GM12892 (cell line): ENCODE results near the gene SHROOM3.

Experiments used
- POLR2AphosphoS5 ChIP-seq: IDR thresholded peaks from 2 replicates; pipeline ENCODE4 v1.6.1; 2011; ENCODE audit warnings: low read depth, low read length, control low read depth
- TAF1 ChIP-seq: IDR thresholded peaks from 2 replicates; pipeline ENCODE4 v1.6.1; 2011; ENCODE audit warnings: low read depth, mild to moderate bottlenecking, control low read depth, low read length, borderline replicate concordance

DNA sequence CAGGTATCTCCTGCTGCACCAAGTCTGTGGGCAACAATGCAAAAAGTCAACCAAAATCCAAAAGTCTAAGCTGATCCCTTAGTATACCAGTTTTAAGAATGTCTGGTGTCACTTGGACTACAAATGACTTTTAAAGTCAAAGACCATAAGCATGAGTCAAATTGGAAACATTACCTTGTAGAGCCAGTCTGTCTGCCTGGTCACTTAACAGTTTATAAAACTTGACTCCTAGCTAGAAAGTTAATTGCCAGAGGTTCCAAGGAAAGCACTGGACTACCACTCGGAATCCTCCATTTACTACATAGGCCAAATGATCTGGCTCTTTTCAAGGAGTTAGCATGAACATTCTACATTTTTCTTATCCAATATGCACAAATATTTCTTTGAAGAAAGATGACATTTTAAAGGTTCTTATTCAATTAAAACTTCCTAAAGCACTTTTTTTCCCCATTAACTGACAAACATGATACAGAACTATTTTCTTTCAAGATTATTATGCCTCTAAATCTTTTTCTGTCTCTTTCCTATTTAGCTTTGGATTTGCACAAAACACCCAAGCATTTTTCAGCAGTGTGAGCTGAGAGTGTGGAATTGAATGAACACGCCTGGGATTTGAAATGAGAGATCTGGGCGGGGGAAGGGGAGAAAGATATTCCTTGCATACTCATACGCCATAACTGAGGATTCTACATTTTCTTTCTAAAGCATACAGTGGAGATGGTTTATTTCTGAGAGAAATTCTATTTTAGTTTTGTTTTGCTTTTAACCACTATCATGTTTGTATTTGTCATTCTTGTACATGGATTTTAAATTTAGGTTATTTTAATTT is 188.4 kb downstream of the SHROOM3 start:
- no peak for TF ChIP-seq POLR2AphosphoS5
- no peak for TF ChIP-seq TAF1
